ENCODE data around the gene NFAT5.
"Not testable (repeated sequence)": the region's sequence is repeated elsewhere in the genome, so short reads cannot be mapped to it uniquely, and the experiment has no call there.

NFAT5 gene

GRCh38 chr16:69565671-69566239 is at the start of gene NFAT5:
Gene NFAT5 (plus strand): TSS chr16:69565966. CDS start chr16:69566302, 336 bp downstream.
- DNase-seq = peak; percentile 99

GRCh38 chr16:69517914-69518313 is 47.9 kb upstream of the NFAT5 start:
- DNase-seq = not testable (repeated sequence)

GRCh38 chr16:69520413-69520799 is 45.4 kb upstream of the NFAT5 start:
- no peak for DNase-seq

- DNase-seq = peak; percentile 65
Measured at GRCh38 chr16:69520800-69521602, 44.8 kb upstream of the NFAT5 start.

- DNase-seq = no peak
Measured at GRCh38 chr16:69522041-69522578, 43.7 kb upstream of the NFAT5 start.

- DNase-seq = no peak
Measured at GRCh38 chr16:69522732-69523404, 42.9 kb upstream of the NFAT5 start.

- DNase-seq = peak; percentile 40
Measured at GRCh38 chr16:69523566-69524305, 42.0 kb upstream of the NFAT5 start.

- DNase-seq = peak; percentile 42
Measured at GRCh38 chr16:69526831-69527655, 38.7 kb upstream of the NFAT5 start.

GRCh38 chr16:69531988-69532387 is 33.8 kb upstream of the NFAT5 start:
- peak; percentile 25 for DNase-seq

GRCh38 chr16:69532641-69533455 is 32.9 kb upstream of the NFAT5 start:
- DNase-seq = peak; percentile 23

GRCh38 chr16:69534720-69535119 is 31.0 kb upstream of the NFAT5 start:
- DNase-seq = peak; percentile 39

- peak; percentile 48 for DNase-seq
Measured at GRCh38 chr16:69535123-69536050, 30.4 kb upstream of the NFAT5 start.

GRCh38 chr16:69537706-69538080 is 28.1 kb upstream of the NFAT5 start:
- DNase-seq = no peak

- DNase-seq = no peak
Measured at GRCh38 chr16:69538808-69539207, 27.0 kb upstream of the NFAT5 start.

GRCh38 chr16:69542974-69543373 is 22.8 kb upstream of the NFAT5 start:
- no peak for DNase-seq

GRCh38 chr16:69544088-69544487 is 21.7 kb upstream of the NFAT5 start:
- DNase-seq = no peak

GRCh38 chr16:69546663-69547062 is 19.1 kb upstream of the NFAT5 start:
- not testable (repeated sequence) for DNase-seq

GRCh38 chr16:69553332-69553731 is 12.4 kb upstream of the NFAT5 start:
- no peak for DNase-seq

- no peak for DNase-seq
Measured at GRCh38 chr16:69554495-69554894, 11.3 kb upstream of the NFAT5 start.

- DNase-seq = no peak
Measured at GRCh38 chr16:69555437-69555836, 10.3 kb upstream of the NFAT5 start.
